Measurements from ENCODE around the gene LBHD2.

LBHD2 gene

GRCh38 chr14:103129301-103130016, 45.4 kb downstream of the LBHD2 start:
- no peak overlapping the region for H3K4me3 ChIP-seq (ENCODE audit: low read depth, low read length)

- H3K4me3 ChIP-seq (ENCODE audit: low read depth, low read length), result no peak overlapping the region
Measured at GRCh38 chr14:103130017-103130764, 46.2 kb downstream of the LBHD2 start.

DNA sequence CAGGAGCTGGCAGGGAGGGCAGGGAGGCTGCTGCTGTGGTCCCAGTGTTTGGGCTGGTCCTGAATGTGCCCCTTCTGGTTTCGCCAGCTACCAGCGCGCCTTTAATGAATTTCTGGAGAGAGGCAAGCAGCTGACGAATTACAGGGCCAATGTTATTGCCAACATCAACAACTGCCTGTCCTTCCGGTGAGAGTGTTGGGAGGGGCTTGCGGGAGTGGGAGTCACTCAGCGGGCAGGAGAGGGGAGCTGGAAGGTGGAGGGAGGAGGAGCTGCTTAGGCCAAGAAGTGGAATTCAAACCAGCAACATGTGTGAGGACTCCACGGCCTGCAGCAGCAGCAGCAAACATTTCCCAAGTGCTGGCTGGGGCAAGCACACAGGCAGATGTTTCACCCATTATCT, 47.0 kb downstream of the LBHD2 start:
- no peak overlapping the region for H3K4me3 ChIP-seq (ENCODE audit: low read depth, low read length)

DNA sequence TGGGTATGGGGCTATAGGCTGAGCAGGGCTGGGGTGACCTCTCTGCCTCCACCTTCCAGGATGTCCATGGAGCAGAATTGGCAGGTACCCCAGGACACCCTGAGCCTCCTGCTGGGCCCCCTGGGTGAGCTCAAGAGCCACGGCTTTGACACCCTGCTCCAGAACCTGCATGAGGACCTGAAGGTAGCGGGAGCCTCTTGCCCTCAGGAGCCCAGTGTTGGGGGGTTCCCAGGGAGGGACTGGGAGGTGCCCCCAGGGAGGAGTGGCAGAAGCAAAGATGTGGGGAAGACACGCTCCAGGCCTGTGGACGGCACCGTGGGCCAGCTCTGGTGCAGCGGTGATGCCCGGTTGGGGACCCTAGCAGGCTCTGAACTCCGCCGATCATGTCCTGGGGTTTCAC, 47.6 kb downstream of the LBHD2 start:
- H3K4me3 ChIP-seq (ENCODE audit: low read depth, low read length), result no peak overlapping the region

DNA sequence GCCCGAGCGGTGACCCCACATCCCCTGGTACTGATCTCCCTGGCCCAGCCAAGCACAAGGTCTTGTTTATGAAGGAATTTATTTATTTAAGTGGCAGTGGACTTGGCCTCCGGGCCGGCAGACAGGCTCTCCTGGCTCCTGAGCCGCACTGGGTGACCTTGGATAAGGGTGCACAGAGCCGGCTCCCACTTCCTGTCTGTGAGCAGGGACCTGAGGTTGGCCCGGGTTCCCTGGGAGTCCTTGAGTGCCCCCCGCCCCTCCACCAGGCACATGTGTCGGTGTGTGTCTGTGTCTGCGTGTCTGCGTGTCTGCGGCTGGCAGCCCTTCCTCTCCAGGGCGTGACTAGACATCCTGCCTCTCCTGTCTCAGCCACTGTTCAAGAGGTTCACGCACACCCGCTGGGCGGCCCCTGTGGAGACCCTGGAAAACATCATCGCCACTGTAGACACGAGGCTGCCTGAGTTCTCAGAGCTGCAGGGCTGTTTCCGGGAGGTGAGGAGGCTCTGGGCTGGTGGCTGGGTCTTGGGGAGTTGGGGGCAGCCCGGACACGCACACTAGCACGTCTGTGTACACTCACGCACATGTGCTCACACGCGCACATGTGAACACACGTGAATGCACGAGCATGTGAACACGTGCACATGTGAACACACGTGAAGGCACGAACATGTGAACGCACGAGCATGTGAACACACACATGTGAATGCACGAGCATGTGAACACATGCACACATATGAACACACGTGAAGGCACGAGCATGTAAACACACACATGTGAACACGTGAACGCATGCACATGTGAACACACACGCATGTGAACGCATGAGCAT, 48.6 kb downstream of the LBHD2 start:
- no peak overlapping the region for H3K4me3 ChIP-seq (ENCODE audit: low read depth, low read length)

DNA sequence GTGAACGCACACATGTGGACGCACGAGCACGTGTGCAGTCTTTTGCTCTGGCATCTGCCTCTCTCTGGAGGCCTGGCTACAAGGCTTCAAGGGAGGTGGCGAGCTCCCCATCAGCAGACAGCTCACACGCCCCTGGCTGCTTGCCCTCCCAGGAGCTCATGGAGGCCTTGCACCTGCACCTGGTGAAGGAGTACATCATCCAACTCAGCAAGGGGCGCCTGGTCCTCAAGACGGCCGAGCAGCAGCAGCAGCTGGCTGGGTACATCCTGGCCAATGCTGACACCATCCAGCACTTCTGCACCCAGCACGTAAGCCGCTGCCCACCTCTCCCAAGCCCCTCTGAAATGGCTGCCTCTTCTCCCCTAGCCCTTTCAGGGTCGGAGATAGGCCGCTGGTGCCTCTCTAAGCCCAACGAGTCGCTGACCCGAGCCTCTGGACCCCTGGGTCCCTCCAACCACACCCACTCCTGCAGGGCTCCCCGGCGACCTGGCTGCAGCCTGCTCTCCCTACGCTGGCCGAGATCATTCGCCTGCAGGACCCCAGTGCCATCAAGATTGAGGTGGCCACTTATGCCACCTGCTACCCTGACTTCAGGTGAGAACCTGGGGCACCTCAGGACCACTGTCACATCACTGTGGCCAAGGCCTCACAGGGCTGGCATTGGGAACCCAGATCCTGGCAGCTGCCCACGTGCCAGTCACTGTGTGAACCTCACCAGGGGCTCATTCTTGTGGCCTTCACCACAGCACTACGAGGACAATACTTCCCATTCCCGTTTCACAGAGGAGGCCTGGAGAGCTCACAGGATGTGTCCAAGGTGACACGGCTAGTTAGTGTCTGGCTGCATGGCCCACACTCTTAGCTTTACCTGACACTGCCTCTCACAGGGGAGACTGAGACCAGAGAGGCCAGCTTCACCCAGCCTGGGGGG, 49.5 kb downstream of the LBHD2 start:
- H3K4me3 ChIP-seq (ENCODE audit: low read depth, low read length), result no peak overlapping the region

GRCh38 chr14:103134405-103134804, 50.4 kb downstream of the LBHD2 start:
- H3K4me3 ChIP-seq (ENCODE audit: low read depth, low read length), result no peak overlapping the region

DNA sequence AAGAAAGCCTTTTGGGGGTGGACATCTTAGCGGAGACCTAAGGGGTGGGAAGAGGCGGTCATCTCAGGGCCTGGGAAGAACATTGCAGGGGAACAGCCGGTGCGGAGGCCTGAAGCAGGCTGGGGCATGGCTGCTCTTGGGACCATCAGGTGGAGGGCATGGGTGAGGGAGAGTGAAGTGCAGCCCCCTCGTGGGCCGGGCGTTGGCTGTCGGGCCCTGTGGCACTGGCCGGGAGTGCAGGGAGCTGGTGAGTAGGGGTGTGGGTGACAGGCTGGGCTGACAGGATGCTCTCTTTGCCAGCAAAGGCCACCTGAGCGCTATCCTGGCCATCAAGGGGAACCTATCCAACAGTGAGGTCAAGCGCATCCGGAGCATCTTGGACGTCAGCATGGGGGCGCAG, 50.9 kb downstream of the LBHD2 start:
- no peak overlapping the region for H3K4me3 ChIP-seq (ENCODE audit: low read depth, low read length)

- no peak overlapping the region for H3K4me3 ChIP-seq (ENCODE audit: low read depth, low read length)
Measured at GRCh38 chr14:103135333-103136260, 51.6 kb downstream of the LBHD2 start.

DNA sequence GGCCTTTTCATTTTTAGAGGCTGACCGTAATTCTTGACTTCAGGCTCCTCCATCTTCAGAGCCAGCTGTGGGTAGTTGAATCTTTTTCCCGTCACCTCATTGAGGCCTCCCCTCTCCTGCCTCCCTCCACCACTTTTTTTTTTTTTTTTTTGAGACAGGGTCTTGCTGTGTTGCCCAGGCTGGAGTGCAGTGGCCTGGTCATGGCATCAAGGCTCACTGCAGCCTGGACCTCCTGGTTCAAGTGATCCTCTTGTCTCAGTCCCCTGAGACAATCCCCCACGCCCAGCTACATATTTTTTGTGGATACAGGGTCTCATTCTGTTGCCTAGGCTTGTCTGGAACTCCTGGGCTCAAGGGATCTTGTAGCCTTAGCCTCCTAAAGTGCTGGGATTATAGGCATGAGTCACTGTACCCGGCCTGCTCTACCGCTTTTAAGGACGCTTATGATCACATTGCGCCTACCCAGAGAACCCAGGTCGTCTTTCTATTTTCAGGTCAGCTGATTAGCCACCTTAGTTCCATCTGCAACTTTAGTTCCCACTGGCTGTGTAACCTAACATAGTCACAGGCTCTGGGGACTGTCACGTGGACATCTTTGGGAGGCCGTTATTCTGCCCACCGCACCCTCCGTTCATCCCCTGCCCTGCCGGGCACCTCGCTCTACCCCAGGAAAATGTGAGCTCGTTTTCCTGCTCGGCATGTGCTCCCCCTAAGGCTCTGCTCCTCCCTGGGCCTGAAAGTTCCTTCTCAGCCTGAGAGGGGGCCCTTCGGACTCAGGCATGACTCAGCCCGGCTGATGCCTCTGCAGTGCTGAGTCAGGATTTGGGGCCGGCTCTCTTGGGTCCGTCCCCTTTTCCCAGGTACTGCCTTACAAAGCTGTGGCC, 52.6 kb downstream of the LBHD2 start:
- no peak overlapping the region for H3K4me3 ChIP-seq (ENCODE audit: low read depth, low read length)

DNA sequence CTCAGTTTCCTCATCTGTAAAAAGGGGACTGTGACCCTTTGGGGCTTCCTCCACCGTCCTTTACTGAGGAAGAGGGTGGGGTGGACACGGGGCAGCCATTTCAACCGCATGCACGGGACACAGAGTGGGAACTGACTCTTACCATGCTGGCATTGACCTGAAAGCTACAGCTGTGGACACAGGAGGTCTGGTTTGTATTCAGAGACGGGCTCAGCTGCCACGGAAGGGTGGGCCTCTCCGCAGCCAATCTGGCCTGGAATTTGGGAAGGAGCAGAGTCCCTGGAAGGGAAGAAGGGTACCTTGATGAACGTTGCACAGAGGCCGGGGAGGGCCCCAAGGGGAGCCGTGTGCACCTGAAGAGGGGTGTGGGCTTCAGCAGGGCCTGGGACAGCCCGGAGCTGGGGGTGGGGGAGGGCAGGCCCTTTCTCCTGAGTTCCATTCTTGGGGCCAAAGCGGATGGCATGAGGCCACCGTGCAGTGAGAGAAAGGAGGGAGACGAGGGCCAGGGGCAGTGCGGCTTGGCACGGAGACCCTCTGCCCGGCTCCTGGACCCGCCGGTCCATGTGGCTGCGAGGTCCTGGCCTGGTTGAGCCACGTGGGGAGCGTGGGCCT, 53.8 kb downstream of the LBHD2 start:
- H3K4me3 ChIP-seq (ENCODE audit: low read depth, low read length), result no peak overlapping the region

DNA sequence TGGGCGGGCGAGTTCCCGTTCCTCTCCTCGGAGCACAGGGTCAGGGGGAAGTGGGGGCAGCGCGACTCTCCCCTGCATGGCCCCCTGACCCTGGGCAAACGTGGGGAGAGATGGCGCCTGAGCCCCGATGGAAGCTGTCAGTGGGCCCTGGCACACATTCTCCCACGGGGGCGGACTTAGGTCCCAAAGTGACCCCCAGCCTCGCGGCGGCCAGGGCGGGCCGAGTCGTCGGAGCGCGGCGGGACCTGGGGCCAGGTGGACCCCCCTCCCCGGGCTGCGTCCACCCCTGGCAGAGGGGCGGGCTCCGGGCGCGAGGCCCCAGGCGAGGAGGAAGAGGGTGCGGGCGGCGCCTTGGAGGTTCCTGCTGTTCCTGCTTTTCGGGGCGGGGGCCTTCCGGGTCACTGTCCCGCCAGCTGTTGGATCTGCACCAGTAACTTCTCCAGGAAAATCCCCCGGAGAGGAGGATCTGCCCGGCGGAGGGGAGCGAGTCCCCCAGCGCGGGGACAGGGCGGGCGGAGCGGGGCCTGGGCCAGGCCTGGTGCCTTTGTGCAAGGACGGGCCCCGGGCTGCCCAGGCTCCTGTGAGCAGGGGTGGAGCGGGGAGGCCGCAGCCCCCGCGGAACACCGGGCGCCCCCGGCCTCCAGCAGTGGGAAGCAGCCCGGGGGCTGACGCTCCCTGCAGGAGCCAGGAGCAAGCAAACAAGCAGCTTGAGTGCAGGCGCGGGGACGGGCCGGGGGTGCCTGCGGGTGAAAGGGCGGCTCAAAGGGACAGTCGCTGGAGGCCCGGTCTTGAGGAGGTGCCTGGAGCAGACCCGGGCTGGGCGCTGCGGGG, 54.5 kb downstream of the LBHD2 start:
- peak overlapping the region; percentile 22 for H3K4me3 ChIP-seq (ENCODE audit: low read depth, low read length)

- peak overlapping the region; percentile 22 for H3K4me3 ChIP-seq (ENCODE audit: low read depth, low read length)
Measured at GRCh38 chr14:103139132-103140025, 55.4 kb downstream of the LBHD2 start.
